NCI-H1105 (cell line): ENCODE measurements around the gene CERS6.

Source experiments
- DNase-seq: peaks from one replicate; lab custom pipeline; 2025; lab: John Stamatoyannopoulos, UW

The CERS6 gene

GRCh38 chr2:168801471-168801870 lies 345.4 kb downstream of the CERS6 start:
- DNase-seq: no peak

GRCh38 chr2:168801961-168802858 lies 346.1 kb downstream of the CERS6 start, which contains the start of gene NOSTRIN:
Gene NOSTRIN (plus strand): TSS chr2:168802637. CDS start chr2:168802647, 10 bp downstream.
- no peak for DNase-seq

- no peak for DNase-seq
These were observed 347.0 kb downstream of the CERS6 start for GRCh38 chr2:168802859-168803725.

- no peak for DNase-seq
These were observed 348.1 kb downstream of the CERS6 start for GRCh38 chr2:168804214-168804613.

- no peak for DNase-seq
These were observed 349.5 kb downstream of the CERS6 start for GRCh38 chr2:168805615-168806014.

GRCh38 chr2:168809537-168809936 lies 353.5 kb downstream of the CERS6 start:
- DNase-seq: no peak

GRCh38 chr2:168810235-168810634 lies 354.2 kb downstream of the CERS6 start:
- DNase-seq: no peak

- DNase-seq: no peak
These were observed 355.6 kb downstream of the CERS6 start for GRCh38 chr2:168811696-168812095.

GRCh38 chr2:168814046-168814445 lies 358.0 kb downstream of the CERS6 start:
- DNase-seq: no peak

GRCh38 chr2:168814939-168815907 lies 359.2 kb downstream of the CERS6 start:
- no peak for DNase-seq

- no peak for DNase-seq
These were observed 360.3 kb downstream of the CERS6 start for GRCh38 chr2:168816369-168816768.

- DNase-seq: no peak
These were observed 363.1 kb downstream of the CERS6 start for GRCh38 chr2:168819050-168819715.

GRCh38 chr2:168819829-168820489 lies 363.9 kb downstream of the CERS6 start:
- DNase-seq: no peak

GRCh38 chr2:168821577-168821976 lies 365.5 kb downstream of the CERS6 start:
- no peak for DNase-seq

GRCh38 chr2:168821992-168822391 lies 365.9 kb downstream of the CERS6 start:
- no peak for DNase-seq
